H1 (cell line): ENCODE measurements around the gene PRLH. TPM values are rescaled to one million over a fixed set of nuclear protein-coding genes. Genes with fewer than 3 reads are reported as not detected.

Source experiments
- ASH2L ChIP-seq: fragments of 200-600, 300-600 bp; sonication (generic); IDR thresholded peaks from one replicate; pipeline ENCODE4 v1.7.1; 2017; ENCODE audit warnings: low read length
- CBX8 ChIP-seq: fragments of 300-800, 300-1000 bp; sonication (generic); IDR thresholded peaks from 2 replicates; pipeline ENCODE4 v1.7.1; 2016; ENCODE audit warnings: low read depth, low read length, borderline replicate concordance
- CEBPB ChIP-seq: IDR thresholded peaks from 2 replicates; pipeline ENCODE4 v1.6.1; 2012; ENCODE audit warnings: low read depth, low read length
- JUND ChIP-seq: IDR thresholded peaks from 2 replicates; pipeline ENCODE4 v1.6.1; 2011; ENCODE audit warnings: mild to moderate bottlenecking, improper control_type of control experiment, low read length
- KDM1A ChIP-seq: fragments of 200-600, 300-600 bp; sonication (generic); IDR thresholded peaks from 2 replicates; pipeline ENCODE4 v1.7.1; 2016; ENCODE audit warnings: mild to moderate bottlenecking, low read length, borderline replicate concordance
- PHF8 ChIP-seq: fragments of 200-600 bp; sonication (generic); conservative IDR thresholded peaks from 2 replicates; pipeline ENCODE4 v1.7.1; 2012; ENCODE audit warnings: low read depth, mild to moderate bottlenecking, inconsistent platforms, low read length, moderate library complexity
- RAD21 ChIP-seq, 2 experiments: IDR thresholded peaks in 1 of 2; conservative IDR thresholded peaks in 1 of 2; 2 replicates each; pipeline ENCODE4 v1.6.1; 2011; ENCODE audit warnings: low read depth in 2 of 2, low read length in 2 of 2, improper control_type of control experiment in 1 of 2, inconsistent platforms in 1 of 2, mild to moderate bottlenecking in 1 of 2, moderate library complexity in 1 of 2
- RFX5 ChIP-seq: IDR thresholded peaks from 2 replicates; pipeline ENCODE4 v1.6.1; 2011; ENCODE audit warnings: low read depth, low read length, improper control_type of control experiment, borderline replicate concordance
- SUZ12 ChIP-seq: fragments of 200-600 bp; sonication (generic); IDR thresholded peaks from 2 replicates; pipeline ENCODE4 v1.6.1; 2012; ENCODE audit warnings: mild to moderate bottlenecking, inconsistent platforms, low read length, moderate library complexity, mixed read lengths
- polyA plus RNA-seq, 7 experiments: library from polyadenylated mRNA; depleted of rRNA in 3 of 7; stranded (reverse) in 5 of 7; unstranded in 2 of 7; fragments of >200 nt in 5 of 7; fragments of 200-250 nt in 2 of 7; gene quantifications; 1 replicate in 5 of 7; 2 replicates in 1 of 7; 4 replicates in 1 of 7; pipeline versions ENCODE4 v1.2.1 to v1.2.3, GENCODE V29; 2011 to 2013; ENCODE audit warnings: missing spikeins in 2 of 7, mixed read lengths in 2 of 7
- total RNA-seq: library from RNA; stranded (reverse); fragmentation: NEBNext Ultra II Directional; extraction: Animal tissue kit (Norgen Biotek cat#: 25700); gene quantifications from 2 replicates; pipeline ENCODE4 v1.2.1, GENCODE V29; 2021
- TF ChIP-seq, protein P1 (sequence below): fragments of 300-600 bp; sonication (generic); IDR thresholded peaks from 2 replicates; pipeline ENCODE4 v1.7.1; 2012; ENCODE audit warnings: low read length, moderate library complexity, mild to moderate bottlenecking, inconsistent platforms; ENCODE audit not compliant: insufficient replicate concordance
- TF ChIP-seq, protein P2 (sequence below): IDR thresholded peaks from 2 replicates; pipeline ENCODE4 v1.6.1; 2011; ENCODE audit warnings: low read length, improper control_type of control experiment

The PRLH gene
- total and polyA plus RNA-seq, 2 of the 8 experiments (the other 6 are each of a cell fraction or from before 2014, with no cell fraction given), result not detected

GRCh38 chr2:237534380-237534779, 32.0 kb upstream of the PRLH start (continued):
- TF ChIP-seq, protein P1, sequence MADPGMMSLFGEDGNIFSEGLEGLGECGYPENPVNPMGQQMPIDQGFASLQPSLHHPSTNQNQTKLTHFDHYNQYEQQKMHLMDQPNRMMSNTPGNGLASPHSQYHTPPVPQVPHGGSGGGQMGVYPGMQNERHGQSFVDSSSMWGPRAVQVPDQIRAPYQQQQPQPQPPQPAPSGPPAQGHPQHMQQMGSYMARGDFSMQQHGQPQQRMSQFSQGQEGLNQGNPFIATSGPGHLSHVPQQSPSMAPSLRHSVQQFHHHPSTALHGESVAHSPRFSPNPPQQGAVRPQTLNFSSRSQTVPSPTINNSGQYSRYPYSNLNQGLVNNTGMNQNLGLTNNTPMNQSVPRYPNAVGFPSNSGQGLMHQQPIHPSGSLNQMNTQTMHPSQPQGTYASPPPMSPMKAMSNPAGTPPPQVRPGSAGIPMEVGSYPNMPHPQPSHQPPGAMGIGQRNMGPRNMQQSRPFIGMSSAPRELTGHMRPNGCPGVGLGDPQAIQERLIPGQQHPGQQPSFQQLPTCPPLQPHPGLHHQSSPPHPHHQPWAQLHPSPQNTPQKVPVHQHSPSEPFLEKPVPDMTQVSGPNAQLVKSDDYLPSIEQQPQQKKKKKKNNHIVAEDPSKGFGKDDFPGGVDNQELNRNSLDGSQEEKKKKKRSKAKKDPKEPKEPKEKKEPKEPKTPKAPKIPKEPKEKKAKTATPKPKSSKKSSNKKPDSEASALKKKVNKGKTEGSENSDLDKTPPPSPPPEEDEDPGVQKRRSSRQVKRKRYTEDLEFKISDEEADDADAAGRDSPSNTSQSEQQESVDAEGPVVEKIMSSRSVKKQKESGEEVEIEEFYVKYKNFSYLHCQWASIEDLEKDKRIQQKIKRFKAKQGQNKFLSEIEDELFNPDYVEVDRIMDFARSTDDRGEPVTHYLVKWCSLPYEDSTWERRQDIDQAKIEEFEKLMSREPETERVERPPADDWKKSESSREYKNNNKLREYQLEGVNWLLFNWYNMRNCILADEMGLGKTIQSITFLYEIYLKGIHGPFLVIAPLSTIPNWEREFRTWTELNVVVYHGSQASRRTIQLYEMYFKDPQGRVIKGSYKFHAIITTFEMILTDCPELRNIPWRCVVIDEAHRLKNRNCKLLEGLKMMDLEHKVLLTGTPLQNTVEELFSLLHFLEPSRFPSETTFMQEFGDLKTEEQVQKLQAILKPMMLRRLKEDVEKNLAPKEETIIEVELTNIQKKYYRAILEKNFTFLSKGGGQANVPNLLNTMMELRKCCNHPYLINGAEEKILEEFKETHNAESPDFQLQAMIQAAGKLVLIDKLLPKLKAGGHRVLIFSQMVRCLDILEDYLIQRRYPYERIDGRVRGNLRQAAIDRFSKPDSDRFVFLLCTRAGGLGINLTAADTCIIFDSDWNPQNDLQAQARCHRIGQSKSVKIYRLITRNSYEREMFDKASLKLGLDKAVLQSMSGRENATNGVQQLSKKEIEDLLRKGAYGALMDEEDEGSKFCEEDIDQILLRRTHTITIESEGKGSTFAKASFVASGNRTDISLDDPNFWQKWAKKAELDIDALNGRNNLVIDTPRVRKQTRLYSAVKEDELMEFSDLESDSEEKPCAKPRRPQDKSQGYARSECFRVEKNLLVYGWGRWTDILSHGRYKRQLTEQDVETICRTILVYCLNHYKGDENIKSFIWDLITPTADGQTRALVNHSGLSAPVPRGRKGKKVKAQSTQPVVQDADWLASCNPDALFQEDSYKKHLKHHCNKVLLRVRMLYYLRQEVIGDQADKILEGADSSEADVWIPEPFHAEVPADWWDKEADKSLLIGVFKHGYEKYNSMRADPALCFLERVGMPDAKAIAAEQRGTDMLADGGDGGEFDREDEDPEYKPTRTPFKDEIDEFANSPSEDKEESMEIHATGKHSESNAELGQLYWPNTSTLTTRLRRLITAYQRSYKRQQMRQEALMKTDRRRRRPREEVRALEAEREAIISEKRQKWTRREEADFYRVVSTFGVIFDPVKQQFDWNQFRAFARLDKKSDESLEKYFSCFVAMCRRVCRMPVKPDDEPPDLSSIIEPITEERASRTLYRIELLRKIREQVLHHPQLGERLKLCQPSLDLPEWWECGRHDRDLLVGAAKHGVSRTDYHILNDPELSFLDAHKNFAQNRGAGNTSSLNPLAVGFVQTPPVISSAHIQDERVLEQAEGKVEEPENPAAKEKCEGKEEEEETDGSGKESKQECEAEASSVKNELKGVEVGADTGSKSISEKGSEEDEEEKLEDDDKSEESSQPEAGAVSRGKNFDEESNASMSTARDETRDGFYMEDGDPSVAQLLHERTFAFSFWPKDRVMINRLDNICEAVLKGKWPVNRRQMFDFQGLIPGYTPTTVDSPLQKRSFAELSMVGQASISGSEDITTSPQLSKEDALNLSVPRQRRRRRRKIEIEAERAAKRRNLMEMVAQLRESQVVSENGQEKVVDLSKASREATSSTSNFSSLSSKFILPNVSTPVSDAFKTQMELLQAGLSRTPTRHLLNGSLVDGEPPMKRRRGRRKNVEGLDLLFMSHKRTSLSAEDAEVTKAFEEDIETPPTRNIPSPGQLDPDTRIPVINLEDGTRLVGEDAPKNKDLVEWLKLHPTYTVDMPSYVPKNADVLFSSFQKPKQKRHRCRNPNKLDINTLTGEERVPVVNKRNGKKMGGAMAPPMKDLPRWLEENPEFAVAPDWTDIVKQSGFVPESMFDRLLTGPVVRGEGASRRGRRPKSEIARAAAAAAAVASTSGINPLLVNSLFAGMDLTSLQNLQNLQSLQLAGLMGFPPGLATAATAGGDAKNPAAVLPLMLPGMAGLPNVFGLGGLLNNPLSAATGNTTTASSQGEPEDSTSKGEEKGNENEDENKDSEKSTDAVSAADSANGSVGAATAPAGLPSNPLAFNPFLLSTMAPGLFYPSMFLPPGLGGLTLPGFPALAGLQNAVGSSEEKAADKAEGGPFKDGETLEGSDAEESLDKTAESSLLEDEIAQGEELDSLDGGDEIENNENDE, result no peak
- TF ChIP-seq SUZ12, result no peak
- no peak for TF ChIP-seq ASH2L
- no peak for TF ChIP-seq RFX5
- TF ChIP-seq RAD21 (IDR thresholded peaks at IDR 0.05 in 1 of 2, conservative IDR thresholded peaks at IDR 0.05 in 1 of 2; ENCODE audit: low read depth in 2 of 2, low read length in 2 of 2), result no peak
- TF ChIP-seq, protein P2, sequence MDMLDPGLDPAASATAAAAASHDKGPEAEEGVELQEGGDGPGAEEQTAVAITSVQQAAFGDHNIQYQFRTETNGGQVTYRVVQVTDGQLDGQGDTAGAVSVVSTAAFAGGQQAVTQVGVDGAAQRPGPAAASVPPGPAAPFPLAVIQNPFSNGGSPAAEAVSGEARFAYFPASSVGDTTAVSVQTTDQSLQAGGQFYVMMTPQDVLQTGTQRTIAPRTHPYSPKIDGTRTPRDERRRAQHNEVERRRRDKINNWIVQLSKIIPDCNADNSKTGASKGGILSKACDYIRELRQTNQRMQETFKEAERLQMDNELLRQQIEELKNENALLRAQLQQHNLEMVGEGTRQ, result no peak
- no peak for TF ChIP-seq KDM1A
- no peak for TF ChIP-seq CEBPB
- TF ChIP-seq PHF8, result no peak
- no peak for TF ChIP-seq JUND
- TF ChIP-seq CBX8, result no peak
